Measurements from ENCODE around the gene ZBTB20.
A peak's percentile ranks its signal among the peaks of the same experiment; 100 is the strongest.

The ZBTB20 gene

DNA sequence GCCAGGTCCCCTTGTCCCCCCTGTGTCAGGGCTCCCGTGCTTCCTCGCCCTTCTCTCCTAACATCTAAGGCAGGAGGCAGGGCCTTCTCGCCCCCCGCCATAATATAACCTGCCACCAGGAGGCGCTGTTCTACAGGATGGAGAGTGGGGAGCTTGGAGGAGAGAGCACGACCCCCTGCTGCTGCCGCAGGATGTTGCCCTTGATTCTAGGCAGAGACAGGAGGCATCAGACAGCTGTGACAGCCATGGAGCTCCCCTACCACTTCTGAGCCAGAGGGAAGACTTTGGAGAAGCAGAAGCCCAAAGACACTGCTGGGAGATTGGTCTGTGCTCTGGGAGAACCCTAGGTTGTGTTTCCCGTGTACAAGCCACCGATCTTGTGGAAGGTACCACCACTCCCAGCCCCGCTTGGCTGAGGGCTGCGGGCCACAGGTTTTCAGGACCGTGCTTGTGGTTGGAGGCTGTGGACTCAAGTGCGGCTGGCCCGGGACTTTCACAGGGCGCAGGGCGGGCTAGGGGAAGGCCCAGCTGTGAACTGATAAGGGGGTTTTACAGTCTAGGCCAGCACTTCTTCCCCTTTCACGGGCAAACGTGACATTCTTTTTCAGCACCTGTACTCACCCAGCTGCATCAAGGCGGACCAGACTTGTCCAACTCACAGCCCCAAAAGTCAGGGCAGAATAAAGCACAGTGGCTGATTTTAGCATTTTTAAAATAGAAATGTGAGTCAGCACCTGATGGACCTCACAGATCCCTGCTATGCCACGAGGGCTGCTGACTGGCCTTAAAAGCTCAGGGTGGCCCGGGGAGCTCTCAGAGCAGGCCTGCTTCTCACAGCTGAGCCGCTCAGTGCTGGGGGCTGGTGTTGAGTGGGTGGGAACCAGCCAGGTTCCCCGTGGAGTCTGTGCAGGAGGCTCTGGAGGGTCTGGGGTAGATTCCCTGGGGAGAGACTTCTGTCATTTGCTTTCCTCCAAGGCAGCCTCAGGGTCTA is 855.9 kb downstream of the ZBTB20 start:
- peak; percentile 91 for DNase-seq (ENCODE audit: low read depth)

DNA sequence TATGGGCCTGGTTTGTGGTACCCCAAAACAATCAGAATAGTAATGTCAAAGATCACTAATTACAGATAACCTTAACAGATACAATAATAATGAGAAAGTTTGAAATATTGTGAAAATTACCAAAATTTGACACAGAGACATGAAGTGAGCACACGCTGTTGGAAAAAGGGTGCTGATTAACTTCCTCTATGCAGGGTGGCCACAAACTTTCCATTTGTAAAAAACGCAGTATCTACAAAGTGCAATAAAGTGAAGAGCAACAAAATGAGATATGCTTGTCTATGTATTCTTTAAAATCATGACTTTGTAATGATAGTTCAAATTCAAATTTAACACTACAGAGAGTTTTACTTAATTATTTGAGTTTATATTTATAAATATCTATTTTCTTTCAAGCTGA is 860.8 kb downstream of the ZBTB20 start:
- no peak for DNase-seq (ENCODE audit: low read depth)

DNA sequence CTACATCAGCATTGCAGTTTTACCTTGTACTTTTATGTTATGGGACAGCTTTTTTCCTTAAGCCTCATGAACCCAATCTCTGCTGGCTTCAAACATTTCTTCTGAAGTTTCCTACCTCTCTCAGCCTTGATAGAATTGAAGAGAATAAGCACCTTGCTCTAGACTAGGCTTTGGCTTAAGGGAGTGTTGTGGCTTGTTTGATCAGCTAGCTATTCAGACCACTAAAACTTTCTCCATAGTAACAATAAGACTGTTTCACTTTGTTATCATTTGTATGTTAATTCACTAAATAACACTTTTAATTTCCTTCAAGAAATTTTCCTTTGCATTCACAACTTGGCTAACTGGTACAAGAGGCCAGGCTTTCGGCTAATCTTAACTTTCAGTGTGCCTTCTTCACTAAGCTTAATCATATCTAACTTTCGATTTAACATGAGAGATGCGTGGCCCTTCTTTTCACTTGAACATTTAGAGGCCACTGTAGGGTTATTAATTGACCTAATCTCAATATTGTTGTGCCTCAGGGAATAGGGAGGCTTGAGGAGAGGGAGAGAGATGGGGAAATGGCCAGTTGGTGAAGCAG is 861.3 kb downstream of the ZBTB20 start:
- DNase-seq (ENCODE audit: low read depth), result no peak

DNA sequence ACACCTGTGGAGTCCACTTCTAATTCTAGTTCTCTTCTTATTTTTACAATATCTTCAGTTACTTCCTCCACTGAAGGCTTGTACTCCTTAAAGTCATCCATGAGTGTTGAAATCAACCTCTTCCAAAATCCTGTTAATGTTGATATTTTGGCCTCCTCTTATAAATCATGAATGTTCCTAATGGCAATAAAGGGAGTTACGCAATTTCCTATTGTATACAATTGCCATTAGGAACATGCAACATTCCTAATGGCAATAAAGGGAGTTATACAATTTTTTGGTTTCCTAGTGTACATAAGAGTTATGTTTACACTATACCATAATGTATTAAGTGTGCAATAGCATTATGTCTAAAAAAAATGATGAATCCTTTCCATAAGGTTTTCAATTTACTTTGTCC is 862.4 kb downstream of the ZBTB20 start:
- DNase-seq (ENCODE audit: low read depth), result no peak
